GM21825 (cell line): ENCODE data around the gene PTPRR.

ENCODE experiments used
- ATAC-seq: cut with Tn5 transposase; IDR thresholded peaks from one replicate; pipeline ENCODE4 v1.9.1; 2021; ENCODE audit warnings: mild to moderate bottlenecking, moderate library complexity; ENCODE audit not compliant: unreplicated experiment

Gene PTPRR

DNA sequence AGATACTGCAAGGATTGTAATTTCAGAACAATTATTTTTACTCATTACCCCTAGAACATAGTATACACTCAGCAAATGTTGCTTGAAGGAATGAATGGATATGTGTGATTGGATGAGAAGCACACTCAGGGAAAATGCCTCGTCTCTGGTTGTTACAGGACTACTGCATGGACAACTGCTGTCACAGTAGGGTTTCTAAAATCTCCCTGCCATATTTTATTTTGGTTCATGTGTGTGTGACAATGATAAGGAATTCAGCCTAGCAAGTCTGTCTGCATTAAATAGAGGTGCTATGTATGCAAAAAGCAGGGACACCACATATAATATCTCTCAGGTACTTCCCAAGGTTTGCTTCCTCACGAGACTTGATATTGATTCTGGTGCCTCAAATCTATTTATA lies 1.4 kb downstream of the PTPRR start:
- ATAC-seq = no peak

DNA sequence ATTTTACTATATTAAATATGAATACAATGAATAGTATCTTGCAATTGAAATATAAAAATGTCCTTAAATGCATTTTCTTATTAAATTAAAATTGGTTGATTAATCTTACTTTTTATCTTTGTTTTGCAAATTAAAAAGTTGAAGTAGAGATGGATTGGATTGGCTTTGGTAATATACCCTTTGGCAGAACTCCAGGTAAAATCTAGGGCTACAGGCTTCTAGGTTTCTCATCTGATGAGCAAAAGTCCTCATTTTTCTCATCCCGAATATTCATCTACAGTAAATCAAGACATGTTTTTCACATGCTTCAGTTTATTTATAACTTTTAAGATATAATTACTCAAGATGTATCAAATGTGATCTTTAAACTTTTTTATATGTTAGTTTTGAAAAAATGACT lies 2.2 kb downstream of the PTPRR start:
- ATAC-seq = no peak

DNA sequence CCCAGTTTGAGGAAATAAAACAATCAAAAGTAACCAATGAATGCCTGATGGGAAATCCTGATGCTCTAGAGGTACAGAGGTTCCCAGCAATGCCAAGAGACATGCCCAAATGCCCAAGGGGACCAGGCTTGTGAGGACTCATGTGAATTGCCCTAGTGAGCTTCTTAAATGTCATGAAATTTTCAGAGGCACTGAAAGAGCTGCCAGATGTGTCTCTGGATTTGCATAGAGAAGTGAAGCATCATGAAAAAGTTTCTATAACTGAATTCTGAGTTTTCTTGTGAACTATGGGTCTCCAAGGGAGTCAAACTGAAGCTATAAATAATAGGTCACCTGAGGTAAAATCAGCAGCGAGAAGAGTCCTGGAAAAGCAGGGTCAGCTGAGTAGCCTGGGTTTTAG lies 9.9 kb downstream of the PTPRR start:
- ATAC-seq = no peak

DNA sequence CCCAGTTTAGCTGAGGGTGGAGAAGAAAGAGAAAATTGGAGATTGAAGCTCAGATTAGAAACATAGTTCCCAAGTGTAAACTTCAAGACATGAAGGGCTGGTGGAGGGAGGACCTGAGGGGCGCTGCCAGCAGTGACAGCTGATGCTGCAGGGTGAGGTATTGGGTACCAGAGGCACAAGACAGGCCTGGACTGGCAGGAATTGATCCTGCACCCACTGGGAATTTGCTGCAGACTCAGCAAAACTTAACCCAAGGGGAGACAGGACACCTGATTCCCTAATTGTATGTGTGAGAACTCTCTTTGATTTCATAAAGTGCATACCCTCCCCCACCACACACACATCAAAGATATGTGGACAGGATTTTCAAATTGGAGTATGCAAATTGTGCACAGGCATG lies 11.6 kb downstream of the PTPRR start:
- ATAC-seq = no peak

DNA sequence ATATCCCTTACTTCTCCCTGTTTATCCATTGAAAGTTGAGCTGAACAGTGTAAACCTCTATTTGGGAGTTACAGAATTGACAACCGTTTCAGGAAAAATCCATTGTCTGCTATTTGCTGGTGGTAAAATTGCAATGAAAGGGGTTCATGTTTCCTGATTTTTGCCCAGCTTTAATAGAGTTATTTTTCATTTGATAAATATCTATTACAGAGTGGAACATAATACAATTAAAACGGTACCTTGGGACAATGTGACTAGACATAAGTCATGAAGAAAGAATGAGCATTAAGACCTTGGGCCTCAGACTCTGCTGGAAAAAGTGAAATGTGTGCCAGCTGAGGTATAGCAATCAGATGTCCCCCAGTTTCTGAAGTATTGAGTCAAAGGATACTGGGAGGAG lies 13.1 kb downstream of the PTPRR start:
- ATAC-seq = no peak

DNA sequence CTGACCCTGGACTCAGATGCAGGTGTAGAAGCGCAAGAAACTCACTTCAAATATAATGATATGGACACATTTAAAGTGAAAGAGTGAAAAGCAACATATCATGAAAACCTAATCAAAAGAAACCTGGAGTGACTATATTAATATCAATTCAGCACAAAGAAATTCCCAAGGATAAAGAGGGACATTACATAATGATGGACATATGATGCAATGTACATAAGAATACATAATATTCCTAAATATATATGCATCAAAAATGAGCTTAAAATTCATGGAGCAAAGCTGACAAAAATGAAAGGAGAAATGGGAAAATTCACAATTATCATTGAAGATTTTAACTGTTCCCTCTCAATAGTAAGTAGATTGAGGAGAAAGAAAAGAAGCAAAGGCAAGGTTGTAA lies 24.6 kb downstream of the PTPRR start:
- ATAC-seq = no peak

DNA sequence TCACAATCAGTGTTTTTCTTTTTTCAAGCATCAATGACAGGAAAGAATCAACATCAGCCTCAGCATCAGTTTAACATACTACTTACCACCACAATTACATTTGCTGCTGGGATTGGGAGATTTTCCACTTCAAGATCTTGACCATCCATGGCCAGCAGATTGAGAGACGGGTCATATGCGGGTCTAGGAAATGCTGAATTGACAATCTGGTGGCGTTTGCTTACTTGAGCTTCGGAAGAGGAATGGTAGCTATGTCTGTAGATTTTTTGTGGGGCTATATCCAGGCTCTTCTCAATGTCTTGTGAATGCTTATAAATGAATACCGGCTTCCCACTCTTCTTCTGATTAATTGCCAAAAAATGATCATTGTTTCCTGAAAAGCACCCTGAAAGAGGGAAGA lies 27.9 kb downstream of the PTPRR start:
- no peak for ATAC-seq

DNA sequence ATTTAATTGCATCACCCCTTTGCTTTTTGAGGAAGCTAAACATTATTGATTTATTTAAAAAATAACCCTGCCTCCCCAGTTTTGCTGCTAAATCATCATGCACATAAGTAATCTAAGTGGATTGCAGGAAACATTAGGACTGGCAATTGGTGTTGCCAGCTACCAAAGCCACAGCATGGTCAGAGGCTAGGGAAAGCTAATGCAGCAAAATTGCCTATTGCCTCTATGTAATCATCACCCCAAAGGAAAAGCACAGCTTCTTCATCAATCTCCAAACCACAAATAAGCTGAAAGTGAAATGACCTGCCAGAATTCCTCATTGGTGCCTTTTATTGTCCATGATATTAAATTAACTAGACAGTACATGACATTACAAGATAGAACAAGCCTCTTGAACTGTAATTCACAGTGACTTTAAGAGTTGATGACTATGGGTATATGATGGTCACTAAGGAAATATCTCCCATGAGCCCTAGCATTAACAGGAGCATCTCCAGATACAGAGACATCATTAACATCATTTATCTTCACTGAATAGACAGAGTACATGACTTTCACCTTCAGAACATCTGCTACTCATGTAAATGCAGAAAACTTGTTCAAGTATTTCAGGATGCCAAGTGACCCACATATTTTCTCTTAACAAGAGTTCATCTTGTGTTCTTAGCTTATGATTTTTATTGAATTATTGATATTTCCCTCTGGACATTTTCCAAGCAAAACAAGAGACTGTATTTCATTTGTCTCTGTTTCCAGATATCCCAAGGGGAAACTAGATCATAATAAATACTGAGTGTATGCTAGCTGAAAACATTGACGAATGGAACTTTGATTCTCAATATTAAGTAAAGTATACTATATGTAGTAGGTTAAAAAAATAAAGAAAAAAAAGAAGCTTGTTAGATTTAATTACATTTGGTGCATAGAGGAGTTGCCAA lies 29.4 kb downstream of the PTPRR start:
- ATAC-seq = no peak

DNA sequence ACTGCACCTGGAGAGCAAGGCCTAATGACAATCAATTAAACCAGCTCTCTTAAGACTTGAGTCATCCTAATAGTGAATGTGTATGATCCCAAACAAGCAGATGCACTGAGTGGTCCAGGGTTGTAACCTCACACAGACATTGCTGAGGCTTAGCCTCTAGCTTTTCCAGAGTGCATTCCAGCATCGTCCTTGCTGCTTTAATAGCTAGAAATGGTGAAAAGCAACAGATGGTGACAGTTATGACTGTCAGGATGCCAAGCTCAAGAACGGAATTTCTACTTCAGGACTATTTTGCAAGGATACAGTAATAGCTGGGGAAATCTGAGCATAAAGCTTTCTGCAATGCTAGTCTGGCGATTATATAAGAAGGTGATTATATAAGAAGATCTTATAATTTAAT lies 34.6 kb downstream of the PTPRR start:
- no peak for ATAC-seq

DNA sequence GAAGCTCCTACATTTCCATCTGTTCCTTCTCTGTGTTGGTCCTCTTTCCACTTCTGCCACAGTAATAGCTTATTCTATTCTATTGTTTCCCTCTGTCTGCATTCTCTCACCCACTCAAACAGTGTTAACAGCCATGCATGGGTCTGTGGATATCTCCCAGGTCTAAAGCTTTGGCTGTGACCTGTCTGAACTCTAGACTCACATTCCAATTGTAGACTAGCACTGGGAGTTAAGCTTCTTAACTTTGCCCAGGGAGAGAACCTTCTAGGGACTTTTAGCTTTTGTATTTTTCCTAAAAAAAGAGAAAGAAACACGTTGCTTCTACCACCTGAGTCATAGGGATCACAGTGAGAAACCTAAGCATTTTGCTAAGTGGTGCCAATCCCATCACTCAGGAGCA lies 36.7 kb downstream of the PTPRR start:
- no peak for ATAC-seq

DNA sequence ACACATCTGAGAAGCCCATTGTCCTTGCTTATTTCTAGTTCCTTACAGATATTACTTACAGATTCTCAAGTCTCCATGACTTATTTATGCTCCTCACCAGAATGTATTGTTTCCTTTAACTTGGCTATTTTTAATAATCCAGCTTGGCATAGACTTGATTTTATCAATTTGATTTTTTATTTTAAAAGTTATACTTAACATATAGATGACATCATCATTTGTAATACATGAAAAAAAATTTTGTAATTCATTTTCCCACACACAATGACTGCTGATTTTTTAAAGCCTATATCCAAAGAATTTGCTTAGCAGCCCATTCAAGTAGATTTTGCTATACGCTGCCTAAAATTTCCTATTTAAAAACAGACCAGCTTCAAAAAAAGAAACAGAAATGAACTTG lies 39.8 kb downstream of the PTPRR start:
- no peak for ATAC-seq

DNA sequence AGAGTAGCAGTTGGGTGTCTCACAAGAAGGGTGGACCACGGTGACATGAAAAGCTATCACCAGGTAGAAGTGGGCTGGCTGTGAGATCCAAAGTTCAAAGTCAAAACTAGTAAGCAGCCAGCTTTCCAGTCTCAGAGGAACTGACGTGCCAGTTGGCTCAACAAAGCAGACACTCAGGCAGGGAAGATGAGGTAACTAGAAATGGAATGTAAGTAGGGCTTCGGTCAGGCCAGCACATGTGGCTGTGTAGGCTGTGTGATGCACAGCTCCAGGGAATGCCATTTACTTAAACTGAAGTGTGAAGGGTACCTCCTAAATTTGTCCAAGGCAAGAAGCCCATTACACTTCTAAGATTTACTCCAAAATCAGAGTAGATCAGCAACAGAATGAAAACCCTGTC lies 43.6 kb downstream of the PTPRR start:
- no peak for ATAC-seq

DNA sequence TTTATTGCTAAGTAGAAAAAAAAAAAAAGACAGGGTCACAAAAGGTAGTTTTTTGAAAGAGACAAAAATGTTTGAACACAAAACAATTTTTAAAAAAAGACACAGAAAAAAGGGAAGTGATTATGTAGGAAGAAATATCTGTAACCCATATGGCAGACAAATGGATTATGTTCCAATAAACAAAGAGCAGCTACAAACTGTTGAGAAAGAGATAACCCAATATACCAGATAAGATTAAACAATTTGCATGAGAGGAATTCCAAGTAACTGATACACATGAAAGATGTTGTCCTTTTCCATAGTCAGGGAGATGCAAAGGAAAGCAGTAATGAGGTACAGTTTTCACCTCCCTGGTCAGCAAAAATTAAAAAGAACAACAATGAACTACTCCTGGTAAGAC lies 44.9 kb downstream of the PTPRR start:
- no peak for ATAC-seq

DNA sequence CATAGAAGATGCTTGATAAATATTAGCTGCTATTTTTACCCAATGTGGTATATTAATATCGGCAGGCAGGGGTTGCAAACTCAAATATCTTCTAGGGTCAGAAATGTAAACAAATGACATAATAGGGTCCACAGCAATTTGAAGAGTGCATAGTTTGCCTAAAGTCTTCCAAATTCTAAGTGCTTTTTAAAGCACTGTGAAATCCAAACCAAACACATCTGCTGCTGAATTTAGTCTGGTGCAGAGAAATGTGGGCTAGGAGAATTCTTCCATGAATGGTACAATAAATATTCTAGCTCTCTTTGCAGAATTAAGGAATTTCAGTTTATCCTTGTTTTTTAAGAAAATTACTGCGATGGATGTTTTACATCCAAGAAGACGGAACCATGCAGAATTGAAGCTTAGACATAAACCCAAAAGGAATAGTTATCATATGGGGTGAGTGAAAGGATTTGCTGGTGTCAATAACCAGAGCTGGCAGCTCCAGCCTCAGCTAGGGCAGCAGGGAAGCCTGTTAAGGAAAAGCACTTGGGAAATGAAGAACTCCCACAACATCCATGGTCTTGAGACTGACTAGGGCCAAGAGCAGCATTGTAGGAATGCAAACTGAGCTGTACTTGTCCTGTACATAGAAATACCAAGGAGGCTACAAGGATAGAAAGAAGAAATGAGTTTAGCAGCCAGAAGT lies 65.5 kb downstream of the PTPRR start:
- no peak for ATAC-seq

DNA sequence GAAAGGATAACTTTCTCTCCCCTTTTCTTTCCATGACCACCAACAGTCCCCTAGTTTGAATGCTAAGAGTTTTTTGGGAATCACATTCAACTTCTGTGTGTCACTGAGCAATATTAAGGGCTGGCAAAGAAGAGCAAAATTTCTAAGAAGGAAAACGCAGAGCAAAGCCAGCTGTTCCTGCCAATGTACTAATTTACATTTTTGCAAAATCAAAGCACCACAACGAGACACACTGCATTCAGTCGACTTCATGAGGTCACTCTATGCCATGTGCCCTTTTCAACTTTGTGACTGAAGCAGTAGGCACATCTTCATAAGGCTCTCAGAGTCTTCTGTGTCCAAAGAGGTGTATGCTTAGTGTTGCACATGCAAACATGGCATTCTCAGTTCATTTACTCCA lies 66.4 kb downstream of the PTPRR start:
- no peak for ATAC-seq

DNA sequence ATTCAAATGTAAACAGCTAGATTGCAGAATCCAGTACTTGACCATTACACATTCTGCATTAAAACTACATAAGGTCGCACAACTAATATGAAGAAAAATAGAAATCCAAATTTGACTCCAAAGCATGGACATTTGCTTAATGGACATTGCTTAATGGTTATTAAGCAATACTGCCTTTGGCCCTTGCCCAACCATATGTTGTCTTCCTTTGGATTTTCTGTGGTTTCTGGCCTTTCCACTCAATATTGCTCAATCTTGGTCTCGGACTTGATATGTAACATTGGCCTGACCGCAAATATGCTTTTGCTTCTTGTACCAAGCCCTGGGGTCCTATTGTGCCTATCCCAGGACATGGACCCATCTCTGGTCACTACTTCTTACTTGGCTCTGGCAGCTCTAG lies 67.2 kb downstream of the PTPRR start:
- no peak for ATAC-seq

DNA sequence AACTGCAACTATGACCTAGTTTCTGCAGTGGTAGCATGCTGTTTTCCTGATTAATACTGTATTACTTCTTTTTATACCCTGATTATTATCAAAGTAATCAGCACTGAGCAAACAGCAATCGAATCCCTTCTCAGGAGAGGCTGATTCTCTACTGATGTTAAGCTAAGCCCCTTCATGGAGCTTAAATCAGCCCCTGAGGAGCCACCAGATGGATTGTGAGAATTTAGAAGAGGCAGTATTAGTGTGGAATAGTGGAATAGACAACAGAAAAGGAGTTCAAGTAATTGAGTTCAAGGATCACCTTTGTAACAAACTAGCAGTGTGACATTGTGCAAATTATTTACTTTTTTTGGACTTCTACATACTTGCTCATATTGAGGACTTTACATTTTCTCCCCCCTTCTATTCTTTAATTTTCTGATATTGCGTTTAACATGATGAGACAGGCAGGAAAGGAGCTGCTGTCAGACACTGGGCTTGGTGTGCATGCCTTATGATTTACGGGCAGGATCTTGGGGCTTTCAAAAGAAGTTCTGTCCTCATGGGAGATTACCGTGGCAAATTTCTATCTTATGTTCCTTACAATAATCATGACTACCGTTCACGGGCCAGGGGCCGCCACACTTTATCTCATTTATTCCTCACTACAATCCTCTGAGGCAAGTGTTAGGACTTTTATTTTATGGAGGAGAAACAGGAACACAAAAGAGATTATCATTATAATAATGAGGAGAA lies 68.0 kb downstream of the PTPRR start:
- ATAC-seq = no peak

DNA sequence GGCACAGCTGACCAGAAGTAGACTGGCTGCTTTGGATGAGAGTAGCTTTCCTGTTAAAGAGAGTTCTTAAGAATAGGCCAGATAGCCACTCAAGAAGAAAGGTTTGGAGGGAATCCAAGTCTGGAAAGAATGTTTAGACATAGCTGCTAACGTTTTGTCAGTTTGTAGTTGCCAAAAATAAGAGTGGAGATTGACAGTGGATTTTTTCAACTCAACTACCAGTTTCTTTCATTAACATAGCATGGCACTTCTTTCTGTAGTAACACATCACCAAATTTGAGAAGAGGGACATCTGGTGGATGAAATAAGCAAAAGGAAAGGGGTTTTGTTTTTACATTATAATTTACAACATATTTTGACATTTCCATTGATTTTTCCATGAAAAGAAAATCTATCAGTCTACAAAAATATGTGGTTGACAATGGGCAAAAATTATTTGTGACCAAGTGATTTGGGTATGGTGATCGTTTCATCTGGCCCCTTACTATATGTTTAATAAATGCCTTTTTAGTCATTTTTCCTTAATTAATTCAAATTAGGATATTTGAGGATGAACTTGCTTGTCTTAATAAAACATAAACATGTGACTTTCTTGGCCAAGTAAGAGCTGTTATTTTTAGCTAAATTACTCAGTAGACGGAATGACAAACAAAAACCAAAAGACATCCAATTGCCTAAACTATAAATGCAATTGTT lies 71.1 kb downstream of the PTPRR start:
- ATAC-seq = no peak

DNA sequence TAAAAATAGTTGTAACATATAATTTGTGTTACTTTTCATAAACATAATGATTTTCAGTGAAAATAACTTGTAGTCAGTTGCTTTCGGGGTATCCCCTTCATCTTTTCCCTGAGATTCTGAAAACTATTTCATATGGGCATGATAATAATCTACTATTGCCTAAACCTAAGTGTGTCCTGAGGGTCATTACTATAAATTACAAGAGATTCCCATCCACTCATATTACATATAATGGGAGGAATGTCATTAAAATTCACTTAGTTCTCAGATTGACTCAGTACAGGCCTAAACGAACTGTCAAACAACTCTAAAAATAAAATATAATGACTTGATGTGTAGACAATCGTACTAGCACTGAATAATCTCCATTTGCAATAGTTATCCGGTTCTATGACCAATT lies 72.7 kb downstream of the PTPRR start:
- ATAC-seq = no peak

DNA sequence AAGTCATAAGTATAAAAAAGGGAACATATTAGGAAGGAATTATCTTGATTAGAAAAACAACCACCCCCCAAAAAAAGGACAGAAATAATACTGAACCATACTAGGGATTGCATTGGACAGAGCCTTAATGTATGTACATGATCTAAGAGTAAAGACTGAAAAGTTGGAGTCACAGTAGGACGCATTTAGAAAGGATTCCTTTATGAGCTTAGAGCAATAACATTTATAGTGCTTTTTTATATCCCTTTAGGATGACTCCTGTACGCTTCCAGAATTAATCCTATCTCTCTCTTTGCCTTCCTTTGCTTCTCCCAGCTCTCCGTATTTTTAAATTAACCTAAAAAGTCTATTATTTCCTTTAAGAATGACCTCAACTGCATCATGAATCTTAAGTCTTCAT lies 75.3 kb downstream of the PTPRR start:
- no peak for ATAC-seq

DNA sequence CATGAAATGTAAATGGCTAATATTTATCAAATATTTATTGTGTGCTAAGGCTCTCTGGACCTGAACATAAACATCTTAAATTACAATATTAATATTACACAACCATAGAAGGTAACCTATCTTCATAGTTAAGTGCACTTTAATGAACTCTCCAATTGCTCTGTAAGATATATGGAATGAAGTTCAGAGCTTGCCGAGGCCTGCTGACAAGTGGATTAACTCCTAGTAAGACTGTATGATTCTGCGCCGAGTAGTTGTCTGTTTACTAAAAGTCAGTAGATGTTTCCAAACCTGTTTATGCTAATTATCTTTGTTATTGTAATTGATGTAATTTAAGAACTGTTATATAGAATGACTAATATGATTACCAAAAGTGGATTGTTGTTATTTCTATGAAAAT lies 77.2 kb downstream of the PTPRR start:
- no peak for ATAC-seq
